ENCODE results near the gene BCAR3.

- TF ChIP-seq CEBPB (IDR thresholded peaks at IDR 0.05) (no peak), TAF1 (IDR thresholded peaks at IDR 0.05; ENCODE audit: low read depth) (no peak)
Measured at GRCh38 chr1:93678491-93678890, 3.1 kb downstream of the BCAR3 start.
